GM12872 (cell line): ENCODE results near the gene PRKCD.

ENCODE experiments used
- CTCF ChIP-seq: IDR thresholded peaks from 3 replicates; pipeline ENCODE4 v1.5.1; 2011; ENCODE audit warnings: low read depth, mild to moderate bottlenecking, low read length, moderate library complexity; ENCODE audit not compliant: insufficient read depth

PRKCD gene

GRCh38 chr3:53153980-53154379 lies 7.0 kb upstream of the PRKCD start:
- TF ChIP-seq CTCF = no peak

GRCh38 chr3:53154881-53155285 lies 6.1 kb upstream of the PRKCD start:
- no peak for TF ChIP-seq CTCF

- no peak for TF ChIP-seq CTCF
Observed at GRCh38 chr3:53155760-53156159, 5.2 kb upstream of the PRKCD start.

- no peak for TF ChIP-seq CTCF
Observed at GRCh38 chr3:53156368-53156834, 4.6 kb upstream of the PRKCD start.

- TF ChIP-seq CTCF = no peak
Observed at GRCh38 chr3:53157974-53158580, 2.9 kb upstream of the PRKCD start.

GRCh38 chr3:53158765-53159155 lies 2.2 kb upstream of the PRKCD start:
- TF ChIP-seq CTCF = no peak

- no peak for TF ChIP-seq CTCF
Observed at GRCh38 chr3:53159156-53160060, 1.6 kb upstream of the PRKCD start.
